HL-60/S4 (cell line): ENCODE measurements around the gene SMC1A.

Experiments used
- in situ Hi-C: fragments of 300-500 bp; cut with MboI; formaldehyde crosslinking; loops from 2 replicates; pipeline ENCODE4 v1.14.3; 2022; ENCODE audit warnings: low sequenced_read_pairs

Gene SMC1A

DNA sequence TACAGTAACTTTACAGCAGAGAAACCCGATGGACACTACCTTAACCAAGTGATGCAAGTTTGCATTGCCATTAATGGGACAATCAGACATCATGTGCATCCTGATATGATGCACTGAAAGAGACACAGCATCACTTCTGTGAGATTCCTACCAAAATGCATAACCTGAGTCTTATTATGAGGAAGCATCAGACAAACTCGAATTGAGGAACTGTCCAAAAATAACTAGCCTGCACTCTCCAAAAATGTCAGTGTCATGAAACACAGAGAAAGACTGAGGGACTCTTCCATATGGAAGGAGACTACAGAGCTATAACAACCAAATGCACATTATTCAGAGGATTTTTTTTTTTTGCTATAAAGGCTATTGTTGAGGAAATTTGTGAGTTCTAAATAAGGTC is 74.5 kb downstream of the SMC1A start:
- in situ Hi-C loops, result no loop called here

DNA sequence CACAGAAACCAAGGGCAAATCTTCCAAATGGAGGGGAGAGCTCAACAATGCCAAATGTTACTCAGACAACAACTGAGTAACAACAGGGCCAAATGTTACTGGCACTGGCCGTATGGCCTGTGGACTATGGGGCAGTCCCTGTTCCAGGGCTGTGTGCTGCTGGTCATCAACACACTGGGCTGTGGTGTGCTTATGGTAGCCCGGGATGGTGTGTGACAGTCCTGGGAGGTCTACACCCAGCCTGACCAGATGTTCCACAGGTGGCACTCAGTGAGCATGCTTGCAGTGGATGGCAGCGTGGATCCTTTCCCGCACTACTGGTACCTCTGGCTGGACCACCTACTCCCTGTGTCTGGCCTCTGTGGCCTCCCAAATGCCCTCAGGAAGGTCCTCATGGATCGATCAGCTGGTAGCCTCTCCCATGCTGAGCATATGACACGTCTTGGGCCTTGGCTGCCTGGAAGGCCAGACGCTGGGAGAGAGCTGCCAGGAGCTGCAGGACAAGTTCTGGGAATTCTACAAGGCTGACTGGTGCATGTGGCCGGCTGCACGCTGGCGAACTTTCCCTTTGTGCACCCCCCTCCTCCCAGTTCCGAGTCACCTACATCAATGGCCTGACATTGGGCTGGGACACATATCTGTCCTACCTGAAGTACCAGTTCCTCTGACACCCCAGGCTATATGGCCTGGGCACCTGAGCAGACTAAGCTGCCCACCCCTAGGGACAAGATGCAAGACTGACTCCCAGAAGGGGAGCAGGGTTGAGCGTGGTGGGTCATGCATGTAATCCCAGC is 81.4 kb downstream of the SMC1A start:
- in situ Hi-C loops, result no loop called here

DNA sequence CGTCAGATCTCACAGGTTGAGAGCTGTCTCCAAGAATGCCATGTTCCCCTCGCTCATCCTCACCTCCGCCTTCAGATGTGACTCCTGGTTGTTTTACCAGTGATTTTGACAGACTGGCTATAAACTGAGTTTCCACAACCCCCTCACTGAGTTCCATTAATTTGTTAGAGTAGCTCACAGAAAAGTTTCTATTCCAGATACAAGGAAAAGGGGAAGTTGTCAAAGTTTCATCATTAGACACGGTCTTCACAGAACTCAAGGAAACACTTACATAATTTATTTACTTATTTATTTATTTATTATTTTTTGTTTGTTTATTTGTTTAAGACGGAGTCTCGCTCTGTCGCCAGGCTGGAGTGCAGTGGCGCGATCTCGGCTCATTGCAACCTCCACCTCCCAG is 85.4 kb downstream of the SMC1A start:
- in situ Hi-C loops, result no loop called here

DNA sequence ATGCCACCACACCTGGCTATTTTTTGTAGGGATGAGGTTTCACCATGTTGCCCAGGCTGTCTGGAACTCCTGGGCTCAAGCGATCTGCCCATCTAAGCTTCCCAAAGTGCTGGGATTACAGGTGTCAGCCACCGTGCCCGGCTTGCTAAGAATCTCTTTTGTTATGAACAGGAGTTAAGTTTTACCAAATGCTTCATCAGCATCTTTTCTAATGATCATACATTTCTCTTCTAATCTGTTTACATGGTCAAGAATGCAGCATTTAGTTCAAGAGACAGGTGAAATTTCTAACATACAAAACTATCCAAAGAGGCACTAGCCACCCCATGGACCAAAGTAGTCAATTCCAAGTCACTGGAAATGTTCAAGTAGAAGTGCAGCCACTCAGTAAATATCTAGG is 88.6 kb downstream of the SMC1A start:
- in situ Hi-C loops, result no loop called here

DNA sequence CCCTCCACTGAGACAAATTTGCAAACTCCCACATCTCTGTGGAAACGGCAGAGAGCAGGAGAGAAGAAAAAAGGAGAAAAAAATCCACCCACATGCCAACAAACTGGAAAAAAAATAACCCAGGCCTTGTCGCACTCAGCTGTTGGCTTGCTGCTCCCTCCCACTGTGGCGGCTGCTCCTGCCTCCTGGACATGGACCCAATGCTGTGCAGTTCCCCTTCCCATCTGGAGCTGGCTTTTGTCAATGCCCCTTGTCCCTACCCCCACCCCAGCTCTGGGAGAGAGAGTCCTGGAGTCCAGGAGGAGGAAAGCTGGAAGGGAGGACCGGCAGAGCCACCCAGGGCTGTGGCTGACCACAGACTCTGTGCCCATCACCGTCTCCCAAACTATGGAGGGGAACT is 90.2 kb downstream of the SMC1A start:
- in situ Hi-C loops, result no loop called here

DNA sequence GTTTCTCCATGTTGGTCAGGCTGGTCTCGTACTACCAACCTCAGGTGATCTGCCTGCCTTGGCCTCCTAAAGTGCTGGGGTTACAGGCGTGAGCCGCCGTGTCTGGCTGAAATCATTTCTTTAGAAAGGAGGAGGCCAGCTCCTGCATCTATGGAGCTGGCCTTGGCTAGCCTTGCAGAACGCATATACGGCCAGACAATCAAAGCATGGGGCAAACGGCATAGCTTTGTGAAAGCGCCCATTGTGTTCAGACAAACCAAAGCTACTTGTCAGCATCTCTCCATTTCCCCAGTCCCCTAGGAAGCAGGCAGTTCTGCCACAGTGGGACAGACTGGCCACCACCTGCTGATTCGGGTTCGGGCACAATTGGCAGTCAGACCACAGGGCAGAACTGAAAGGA is 92.1 kb downstream of the SMC1A start:
- in situ Hi-C loops, result no loop called here

DNA sequence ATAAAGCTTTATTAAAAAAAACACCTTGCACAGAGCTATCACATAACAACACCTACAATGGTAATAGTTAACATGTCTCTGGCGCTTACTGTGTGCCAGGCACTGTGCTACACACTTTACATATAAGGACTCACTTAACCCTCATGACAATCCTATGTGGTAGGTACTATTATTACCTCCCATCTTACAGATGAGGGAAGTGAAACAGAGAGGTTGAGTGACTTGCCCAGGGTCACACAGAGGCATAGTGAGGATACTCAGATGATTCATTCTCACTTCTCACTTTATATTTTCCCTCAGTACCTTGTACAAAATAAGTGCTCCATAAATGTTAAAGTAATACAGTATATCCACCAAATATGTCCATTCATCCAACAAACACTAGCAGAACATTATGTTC is 97.7 kb downstream of the SMC1A start:
- in situ Hi-C loops, result no loop called here
